Measurements from ENCODE around the gene SORCS2. TPM values are rescaled to one million over a fixed set of nuclear protein-coding genes. Genes with fewer than 3 reads are reported as not detected.

The SORCS2 gene
- polyA plus RNA-seq, 1 of the 3 experiments (the other 2 are of a cell fraction), result 1.6 TPM

GRCh38 chr4:7631288-7632014 lies 439.1 kb downstream of the SORCS2 start (continued):
- no peak for TF ChIP-seq PBX3 (IDR thresholded peaks at IDR 0.05)

- TF ChIP-seq ELF1 (IDR thresholded peaks at IDR 0.05) (no peak), TEAD4 (IDR thresholded peaks at IDR 0.05; ENCODE audit: borderline replicate concordance, insufficient read depth) (no peak), RCOR1 (IDR thresholded peaks at IDR 0.05; ENCODE audit: low read length) (no peak), FOXM1 (IDR thresholded peaks at IDR 0.05; ENCODE audit: low read depth) (no peak), SMC3 (IDR thresholded peaks at IDR 0.05; ENCODE audit: low read depth, low read length) (no peak), CTCF (IDR thresholded peaks at IDR 0.05) (no peak), TAF1 (IDR thresholded peaks at IDR 0.05; ENCODE audit: borderline replicate concordance, low read depth, low read length) (no peak), GATA2 (CRISPR knock-in tag; IDR thresholded peaks at IDR 0.05) (no peak), MEF2A (IDR thresholded peaks at IDR 0.05; ENCODE audit: borderline replicate concordance, low read depth) (no peak), USF2 (IDR thresholded peaks at IDR 0.05; ENCODE audit: borderline replicate concordance, low read depth, low read length) (no peak), EP300 (IDR thresholded peaks at IDR 0.05; ENCODE audit: borderline replicate concordance in 1 of 2, low read depth in 1 of 2, low read length in 1 of 2) (no peak), NFIC (IDR thresholded peaks at IDR 0.05; ENCODE audit: borderline replicate concordance) (no peak), JUND (IDR thresholded peaks at IDR 0.05) (no peak)
- no peak overlapping the region for H3K4me3 ChIP-seq (ENCODE audit: low read depth in 2 of 2, low read length in 1 of 2)
- CTCF ChIA-PET, result no interaction called here
- H3K36me3 ChIP-seq (replicated peaks in 1 of 2; ENCODE audit: control insufficient read depth in 1 of 2, insufficient read depth in 2 of 2, low read length in 1 of 2), result no peaks in the 10 kb centered on the region
- H2AFZ ChIP-seq (ENCODE audit: low read depth), result no peak overlapping the region
- peak overlapping the region in 1 of 2 experiments; percentile 98; a peak in 1 of 4 replicates for H3K27ac ChIP-seq (ENCODE audit: low read depth in 2 of 2, low read length in 1 of 2)
- H3K9me2 ChIP-seq, result no peaks in the 10 kb centered on the region
- peaks cover 21% of the 10 kb centered on the region for H3F3A ChIP-seq (replicated peaks; ENCODE audit: insufficient read depth)
- H3K4me2 ChIP-seq, result no peak overlapping the region
- no peaks in the 10 kb centered on the region for H3K27me3 ChIP-seq (ENCODE audit: insufficient read depth)
- no peak overlapping the region for H3K9ac ChIP-seq
- no peaks in the 10 kb centered on the region for H4K20me1 ChIP-seq (ENCODE audit: insufficient read depth)
- POLR2A ChIA-PET, result no interaction called here
- DNase-seq, result no peak
- peaks cover 9 to 19% of the 10 kb centered on the region in 2 experiments; a peak in 3 of 4 replicates for H3K4me1 ChIP-seq (ENCODE audit: control insufficient read depth in 1 of 2, insufficient read depth in 2 of 2, low read depth in 1 of 2, low read length in 1 of 2)
- no peaks in the 10 kb centered on the region for H3K9me3 ChIP-seq
- H3K79me2 ChIP-seq (ENCODE audit: insufficient read depth), result no peaks in the 10 kb centered on the region
- 88% methylated on average over 12 of the region's 12 CpGs for WGBS (ENCODE audit: low lambda C conversion rate)
These were observed 440.0 kb downstream of the SORCS2 start for GRCh38 chr4:7632341-7632740.

Measured in SK-N-SH (cell line).